ENCODE results near the gene CDH4.

DNA sequence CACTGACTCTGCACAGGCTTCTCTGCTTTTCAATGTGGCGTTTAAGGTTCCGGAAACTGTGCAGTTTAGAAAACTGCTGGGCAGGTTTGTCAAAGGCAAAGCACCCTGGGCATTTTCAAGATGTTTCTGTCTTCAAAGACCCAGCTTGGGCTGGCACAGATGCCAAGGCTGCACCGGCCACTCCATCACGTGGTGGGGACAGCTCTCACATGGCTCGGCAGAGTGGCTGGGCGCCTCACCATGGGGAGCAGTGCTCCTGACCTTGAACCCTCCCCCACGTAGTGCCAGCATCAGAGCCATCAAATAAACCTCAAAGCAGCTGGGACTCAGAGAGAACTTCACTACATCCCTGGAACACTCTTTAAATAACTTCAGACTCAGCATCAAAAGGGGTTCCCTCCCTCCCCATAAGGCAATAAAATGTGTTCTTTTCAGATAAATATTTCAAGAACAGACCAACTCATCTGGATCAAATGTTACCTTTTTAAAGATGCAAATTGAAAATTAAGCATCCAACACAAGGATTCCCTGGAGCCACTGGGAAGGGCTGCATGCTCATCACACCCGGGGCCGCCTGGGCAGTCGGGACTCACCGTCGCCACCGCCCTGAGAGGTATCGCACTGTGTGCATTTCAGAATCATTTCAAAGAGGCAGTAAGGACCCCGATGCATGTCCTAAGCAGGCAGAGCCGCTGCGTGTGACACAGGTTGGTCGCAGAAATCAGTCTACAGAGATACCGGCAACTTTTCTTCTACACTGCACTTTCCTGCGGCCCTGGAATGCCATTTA lies 157.1 kb downstream of the CDH4 start:
- TF ChIP-seq, protein P1, sequence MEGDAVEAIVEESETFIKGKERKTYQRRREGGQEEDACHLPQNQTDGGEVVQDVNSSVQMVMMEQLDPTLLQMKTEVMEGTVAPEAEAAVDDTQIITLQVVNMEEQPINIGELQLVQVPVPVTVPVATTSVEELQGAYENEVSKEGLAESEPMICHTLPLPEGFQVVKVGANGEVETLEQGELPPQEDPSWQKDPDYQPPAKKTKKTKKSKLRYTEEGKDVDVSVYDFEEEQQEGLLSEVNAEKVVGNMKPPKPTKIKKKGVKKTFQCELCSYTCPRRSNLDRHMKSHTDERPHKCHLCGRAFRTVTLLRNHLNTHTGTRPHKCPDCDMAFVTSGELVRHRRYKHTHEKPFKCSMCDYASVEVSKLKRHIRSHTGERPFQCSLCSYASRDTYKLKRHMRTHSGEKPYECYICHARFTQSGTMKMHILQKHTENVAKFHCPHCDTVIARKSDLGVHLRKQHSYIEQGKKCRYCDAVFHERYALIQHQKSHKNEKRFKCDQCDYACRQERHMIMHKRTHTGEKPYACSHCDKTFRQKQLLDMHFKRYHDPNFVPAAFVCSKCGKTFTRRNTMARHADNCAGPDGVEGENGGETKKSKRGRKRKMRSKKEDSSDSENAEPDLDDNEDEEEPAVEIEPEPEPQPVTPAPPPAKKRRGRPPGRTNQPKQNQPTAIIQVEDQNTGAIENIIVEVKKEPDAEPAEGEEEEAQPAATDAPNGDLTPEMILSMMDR (IDR thresholded peaks at IDR 0.05; ENCODE audit: insufficient read depth, low read length, poor library complexity, severe bottlenecking), result no peak
- no peak for TF ChIP-seq EZH2phosphoT487 (conservative IDR thresholded peaks at IDR 0.05; ENCODE audit: low read length)
